Activated CD4-positive, alpha-beta T cell treated with anti-CD3 and anti-CD28 coated beads for 4 hours (primary cell): Measurements from ENCODE around the gene ADD2.
"Not testable (repeated sequence)": the region's sequence is repeated elsewhere in the genome, so short reads cannot be mapped to it uniquely, and the experiment has no call there.

Experiments
- DNase-seq, 2 donors: peaks; one replicate each; pipeline ENCODE4 v3.0.0-alpha.2; 2020

ADD2 gene, protein sequence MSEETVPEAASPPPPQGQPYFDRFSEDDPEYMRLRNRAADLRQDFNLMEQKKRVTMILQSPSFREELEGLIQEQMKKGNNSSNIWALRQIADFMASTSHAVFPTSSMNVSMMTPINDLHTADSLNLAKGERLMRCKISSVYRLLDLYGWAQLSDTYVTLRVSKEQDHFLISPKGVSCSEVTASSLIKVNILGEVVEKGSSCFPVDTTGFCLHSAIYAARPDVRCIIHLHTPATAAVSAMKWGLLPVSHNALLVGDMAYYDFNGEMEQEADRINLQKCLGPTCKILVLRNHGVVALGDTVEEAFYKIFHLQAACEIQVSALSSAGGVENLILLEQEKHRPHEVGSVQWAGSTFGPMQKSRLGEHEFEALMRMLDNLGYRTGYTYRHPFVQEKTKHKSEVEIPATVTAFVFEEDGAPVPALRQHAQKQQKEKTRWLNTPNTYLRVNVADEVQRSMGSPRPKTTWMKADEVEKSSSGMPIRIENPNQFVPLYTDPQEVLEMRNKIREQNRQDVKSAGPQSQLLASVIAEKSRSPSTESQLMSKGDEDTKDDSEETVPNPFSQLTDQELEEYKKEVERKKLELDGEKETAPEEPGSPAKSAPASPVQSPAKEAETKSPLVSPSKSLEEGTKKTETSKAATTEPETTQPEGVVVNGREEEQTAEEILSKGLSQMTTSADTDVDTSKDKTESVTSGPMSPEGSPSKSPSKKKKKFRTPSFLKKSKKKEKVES

DNA sequence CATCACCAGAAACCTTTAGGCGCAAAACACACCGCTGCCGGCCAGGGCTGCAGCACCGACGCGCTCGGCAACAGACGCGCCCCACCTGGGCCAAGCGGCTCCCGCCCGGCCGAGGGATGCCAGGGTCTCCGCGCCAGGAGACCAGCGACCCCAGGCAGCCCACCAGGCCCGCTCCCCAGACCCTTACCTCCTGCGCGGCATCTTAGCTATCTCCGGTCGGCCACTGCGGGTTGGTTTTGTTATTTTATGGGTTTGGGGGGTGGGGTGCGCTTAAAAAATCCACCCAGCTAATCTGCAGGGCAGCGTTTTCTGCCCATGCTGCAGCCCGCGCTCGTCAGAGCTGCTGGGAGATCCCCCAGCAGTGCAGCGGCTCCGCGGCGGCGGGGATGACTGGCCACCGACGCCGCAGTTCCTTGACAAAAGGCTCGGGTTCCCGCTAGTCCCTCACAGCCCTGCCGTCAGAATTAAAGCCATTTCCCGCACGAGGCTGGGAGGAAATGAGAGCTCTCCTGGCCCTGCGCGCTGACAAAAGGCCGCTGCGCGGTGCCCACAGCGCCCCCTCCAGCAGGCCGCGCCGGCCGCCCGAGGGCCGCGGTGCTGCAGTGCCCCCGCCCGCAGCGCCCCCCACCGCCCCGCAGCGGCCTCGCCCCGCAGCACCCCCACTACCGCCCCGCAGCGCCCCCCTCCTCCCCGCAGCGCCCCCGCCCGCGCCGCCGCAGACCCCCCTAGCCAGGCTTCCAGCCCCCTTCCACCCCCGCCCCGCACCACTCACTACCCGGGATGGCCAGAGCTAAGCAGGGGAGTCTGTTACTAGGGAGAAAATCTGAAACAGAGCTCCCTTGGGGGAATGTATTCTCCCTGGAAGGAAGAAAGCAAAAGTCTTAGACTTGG is at the start of gene ADD2:
TSS of gene ADD2 (minus strand) at position 502 of the 891 bp plus-strand sequence. CDS start 61,792 bp downstream, outside the sequence.
- DNase-seq: peak; percentile 10 to 20

DNA sequence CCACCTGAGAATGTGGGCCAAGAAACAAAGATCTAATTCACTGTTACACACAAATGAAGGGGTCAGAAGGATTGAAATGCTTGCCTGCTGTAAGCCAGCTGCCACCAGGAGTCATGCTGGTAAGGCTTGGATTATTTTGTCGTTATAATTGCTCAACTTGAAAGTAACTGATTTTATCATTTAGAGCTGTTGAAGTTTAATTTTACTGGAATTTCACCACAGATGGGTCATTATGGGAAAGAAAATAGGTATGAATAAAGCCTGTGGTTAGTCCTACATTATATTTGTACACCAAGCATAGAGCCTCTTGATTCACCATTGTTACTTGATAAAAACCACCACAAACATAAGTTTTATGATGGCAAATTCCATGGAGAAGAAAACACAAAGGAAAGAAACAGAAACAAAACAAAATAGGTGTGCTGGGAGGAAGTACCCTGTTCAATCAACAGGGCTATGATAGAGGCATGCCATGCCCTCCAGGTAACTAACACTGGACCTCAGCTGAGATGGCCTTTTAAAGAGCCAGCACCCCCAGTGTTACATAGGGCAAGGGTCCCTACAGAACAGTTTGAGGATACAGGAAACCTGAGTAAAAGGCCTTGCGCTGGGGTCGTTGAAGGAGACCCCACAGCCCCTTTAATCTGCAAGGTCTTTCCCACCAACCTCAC is 49.4 kb upstream of the ADD2 start:
- DNase-seq: no peak

DNA sequence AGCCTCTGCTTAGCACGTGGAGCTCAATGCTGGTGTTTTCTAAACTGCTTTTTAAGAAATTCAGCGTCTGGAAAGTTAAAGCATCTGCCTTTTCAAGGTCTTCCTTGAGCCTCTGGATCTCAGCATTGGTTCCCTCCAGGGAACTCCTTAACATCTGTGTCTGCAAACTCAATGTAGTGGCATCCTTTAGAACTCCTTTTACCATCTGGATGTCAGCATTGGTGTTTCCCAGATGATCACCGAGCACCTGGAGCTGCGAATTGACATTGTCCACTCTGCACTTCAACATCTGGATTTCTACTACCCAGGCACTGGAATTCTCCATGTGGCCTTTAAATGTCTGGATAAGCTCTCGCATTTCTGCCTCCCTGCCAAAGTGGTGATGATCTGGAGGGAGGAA is 48.7 kb upstream of the ADD2 start:
- no peak for DNase-seq

DNA sequence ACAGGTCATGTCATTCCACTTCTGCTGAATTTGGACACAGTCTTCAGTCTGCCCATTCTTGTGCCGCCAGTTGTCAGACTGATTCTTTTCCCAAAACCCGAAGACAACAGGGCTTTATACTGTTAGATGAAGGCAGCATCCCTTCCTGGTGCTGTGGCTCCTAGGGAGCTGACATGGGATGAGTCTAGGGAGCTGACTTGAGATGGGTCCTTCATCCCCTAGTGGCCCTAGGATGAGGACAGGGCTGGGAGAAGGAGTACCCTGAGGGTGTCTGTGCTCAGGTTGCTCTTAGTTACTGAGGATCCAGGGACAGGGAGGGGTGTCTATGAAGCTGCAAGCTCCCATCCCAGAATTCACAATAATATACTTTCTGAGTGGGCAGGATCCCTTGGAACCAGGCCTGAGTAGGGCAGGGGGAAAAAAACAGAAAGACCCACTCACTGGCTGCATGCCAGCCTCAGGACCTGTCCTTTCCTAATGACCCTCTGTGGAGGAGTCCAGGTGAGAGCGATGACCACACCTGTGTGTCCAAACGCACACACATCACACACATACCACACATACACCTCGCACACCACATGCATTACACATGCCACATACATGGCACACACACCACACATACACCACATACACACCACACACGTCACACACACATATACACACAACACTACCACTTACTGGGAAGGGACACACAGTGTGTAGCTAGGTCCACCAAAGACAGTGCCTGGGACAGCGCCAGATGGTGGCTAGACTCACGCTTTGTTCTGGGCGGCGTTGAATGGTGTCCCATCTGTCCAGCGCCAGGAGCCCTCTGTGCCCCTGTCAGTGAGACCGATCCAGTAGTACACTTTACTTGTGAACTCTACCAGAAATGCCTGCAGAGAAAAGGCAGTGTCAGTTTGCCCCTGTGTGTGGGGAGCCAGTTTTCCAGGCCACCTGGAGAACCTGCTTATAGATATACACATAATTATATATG is 41.3 kb upstream of the ADD2 start:
- DNase-seq: no peak

DNA sequence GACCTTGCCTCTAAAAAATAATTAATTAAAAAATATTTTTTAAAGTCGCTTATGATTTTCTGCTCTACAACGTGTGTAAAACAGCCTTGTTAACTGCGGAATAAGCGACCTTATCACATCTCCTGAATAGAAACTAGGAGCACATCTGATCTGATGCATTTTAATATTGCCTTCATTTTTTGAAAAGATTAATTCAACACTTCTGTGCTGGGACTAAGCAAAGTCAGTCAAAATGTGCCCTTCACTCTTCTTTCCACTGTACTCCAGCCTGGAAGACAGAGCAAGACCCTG is 39.8 kb upstream of the ADD2 start:
- DNase-seq: no peak

DNA sequence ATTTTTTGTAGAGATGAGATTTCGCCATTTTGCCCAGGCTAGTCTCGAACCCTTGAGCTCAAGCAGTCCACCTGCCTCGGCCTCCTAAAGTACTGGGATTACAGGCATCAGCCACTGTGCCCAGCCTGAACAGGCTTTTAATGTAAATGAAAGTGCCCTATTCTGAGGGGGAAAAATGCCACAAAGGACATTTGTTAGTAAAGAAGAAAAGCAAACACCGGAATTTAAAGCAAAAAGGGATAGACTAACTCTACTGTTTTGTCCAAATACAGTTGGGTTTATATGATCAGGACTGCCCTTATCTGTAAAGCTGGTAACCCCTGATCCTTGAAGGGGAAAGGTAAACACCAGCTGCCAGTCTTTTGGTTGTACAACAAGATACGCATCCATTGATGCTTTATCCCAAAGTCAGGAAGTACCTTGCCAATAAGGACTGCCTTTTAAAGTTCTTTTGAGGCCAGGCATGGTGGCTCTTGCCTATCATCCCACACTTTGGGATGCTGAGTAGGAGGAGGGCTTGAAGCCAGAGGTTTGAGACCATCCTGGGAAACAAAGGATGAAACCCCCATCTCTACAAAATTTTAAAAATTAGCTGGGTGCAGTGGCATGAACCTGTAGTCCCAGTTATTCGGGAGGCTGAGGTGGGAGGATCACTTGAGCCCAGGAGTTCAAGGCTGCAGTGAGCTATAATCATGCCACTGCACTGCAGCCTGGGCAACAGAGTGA is 39.3 kb upstream of the ADD2 start:
- DNase-seq: no peak

DNA sequence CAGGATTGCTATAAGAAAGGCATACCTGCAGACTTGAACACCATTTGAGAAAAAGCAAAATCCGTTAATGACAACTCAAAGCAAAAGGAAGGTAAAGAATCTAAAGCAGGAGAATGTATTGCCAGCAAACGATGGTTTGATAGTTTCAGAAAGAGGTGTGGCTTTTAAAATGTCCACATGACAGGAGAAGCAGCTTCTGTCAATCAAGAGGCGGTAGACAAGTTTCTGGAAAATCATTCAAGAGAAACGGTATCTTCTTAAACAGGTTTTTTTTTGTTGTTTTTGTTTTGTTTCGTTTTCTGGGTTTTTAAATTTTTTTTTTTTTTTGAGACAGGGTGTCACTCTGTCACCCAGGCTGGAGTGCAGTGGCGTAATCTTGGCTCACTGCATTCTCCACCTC is 38.6 kb upstream of the ADD2 start:
- DNase-seq: no peak

DNA sequence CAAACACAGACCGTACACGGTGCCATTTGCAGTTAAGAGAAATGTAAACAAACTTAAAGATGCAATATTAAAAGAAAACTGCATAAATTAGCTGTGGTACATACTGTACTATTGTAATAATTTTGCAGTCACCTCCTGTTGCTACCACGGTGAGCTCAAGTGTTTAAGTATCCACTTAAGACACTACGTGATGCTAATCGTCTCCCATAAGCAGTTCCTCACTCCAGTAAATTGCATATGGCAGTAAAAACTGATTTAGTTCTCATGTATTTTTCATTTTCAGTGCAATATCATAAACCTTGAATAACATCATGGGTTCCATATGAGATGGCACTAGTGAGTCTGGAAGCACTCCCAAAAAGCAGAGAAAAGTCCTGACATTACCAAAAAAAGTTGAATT is 38.0 kb upstream of the ADD2 start:
- no peak for DNase-seq

DNA sequence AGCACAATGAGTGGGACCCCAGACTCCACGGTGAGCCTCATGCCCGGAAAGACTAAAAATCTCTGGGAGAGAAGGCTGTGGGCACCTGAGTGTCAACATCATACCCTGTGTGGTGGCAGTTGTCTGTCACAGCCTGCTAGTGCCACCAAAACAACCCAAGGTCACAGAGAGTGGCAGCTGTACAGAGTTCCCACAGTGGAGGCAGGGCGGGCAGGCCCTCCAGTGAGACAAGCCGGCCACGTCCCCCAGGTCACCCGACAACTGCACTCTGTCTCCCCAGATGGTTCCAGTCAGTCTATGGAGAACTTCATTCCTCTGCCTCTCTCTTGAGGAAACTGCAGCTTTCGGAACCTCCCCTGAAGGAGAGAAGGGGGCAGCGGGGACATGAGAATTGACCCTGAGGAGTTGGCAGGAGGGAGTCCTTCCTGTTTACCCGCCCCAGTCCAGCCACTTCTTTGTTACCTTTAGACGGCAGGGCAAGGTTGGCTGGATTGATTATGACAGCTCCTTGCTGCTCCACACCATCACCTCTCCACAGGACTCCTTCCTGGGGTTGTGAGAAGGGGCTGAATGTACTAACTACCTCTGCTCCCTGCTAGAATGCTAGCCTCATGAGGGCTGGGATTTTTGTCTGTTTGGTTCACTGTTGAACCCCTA is 33.7 kb upstream of the ADD2 start:
- DNase-seq: no peak

DNA sequence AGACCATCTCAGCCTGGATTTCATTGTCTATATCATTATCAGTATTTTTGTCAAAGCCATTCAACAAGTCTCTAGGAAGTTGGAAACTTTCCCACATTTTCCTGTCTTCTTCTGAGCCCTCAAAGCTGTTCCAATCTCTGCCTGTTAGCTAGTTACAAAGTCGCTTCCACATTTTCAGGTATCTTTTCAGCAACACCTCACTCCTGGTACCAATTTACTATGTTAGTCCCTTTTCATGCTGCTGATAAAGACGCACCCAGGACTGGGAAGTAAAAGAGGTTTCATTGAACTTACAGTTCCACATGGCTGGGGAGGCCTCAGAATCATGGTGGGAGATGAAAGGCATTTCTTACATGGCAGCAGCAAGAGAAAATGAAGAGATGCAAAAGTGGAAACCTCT is 31.7 kb upstream of the ADD2 start:
- DNase-seq: no peak

DNA sequence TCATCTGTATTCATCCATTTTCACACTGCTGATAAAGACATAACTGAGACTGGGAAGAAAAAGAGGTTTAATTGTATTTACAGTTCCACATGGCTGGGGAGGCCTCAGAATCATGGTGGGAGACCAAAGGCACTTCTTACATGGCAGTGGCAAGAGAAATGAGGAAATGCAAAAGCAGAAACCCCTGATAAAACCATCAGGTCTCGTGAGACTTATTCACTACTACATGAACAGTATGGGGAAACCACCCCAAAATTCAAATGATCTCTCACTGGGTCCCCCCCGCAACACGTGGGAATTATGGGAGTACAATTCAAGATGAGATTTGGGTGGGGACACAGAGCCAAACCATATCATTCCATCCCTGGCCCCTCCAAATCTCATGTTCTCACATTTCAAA is 30.0 kb upstream of the ADD2 start:
- not testable (repeated sequence) for DNase-seq

DNA sequence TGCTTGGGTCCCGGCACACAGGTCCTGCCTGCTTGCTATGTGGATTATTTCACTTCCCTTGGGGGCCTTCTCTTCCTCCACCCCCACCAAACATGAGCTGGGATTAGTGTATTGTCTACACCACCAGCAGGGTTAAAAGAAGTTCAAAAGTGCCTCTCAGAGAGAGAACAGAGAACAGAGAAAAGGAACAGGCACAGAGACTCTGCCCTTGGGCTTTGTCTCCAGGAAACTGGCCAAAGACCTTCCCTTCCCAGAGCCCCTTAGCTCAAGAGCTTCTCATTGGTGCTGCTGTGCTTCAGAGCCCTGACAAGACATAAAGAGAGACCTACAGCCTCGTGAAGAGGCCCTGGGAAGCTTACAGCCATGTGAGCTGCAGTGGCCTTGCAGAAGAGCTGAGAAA is 29.5 kb upstream of the ADD2 start:
- DNase-seq: no peak

DNA sequence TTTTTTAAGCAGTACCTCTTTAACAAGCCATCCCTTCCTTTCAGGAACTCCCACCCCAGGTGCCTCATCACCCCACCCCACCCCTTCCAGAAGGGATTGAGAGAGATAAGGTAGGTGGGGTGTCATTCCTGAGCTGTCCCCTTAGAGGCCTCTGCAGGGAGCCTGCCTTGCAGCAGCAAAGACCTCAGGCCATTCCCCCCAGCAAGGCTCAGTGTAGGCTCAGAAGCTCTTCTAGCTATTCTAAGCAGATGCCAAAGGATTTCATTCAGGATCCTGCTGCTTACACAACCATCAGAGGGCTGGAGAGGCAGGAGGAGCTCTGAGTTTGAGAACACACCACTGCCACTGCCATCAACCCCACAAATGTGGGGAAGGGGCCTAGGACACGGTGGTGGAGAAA is 28.3 kb upstream of the ADD2 start:
- no peak for DNase-seq

DNA sequence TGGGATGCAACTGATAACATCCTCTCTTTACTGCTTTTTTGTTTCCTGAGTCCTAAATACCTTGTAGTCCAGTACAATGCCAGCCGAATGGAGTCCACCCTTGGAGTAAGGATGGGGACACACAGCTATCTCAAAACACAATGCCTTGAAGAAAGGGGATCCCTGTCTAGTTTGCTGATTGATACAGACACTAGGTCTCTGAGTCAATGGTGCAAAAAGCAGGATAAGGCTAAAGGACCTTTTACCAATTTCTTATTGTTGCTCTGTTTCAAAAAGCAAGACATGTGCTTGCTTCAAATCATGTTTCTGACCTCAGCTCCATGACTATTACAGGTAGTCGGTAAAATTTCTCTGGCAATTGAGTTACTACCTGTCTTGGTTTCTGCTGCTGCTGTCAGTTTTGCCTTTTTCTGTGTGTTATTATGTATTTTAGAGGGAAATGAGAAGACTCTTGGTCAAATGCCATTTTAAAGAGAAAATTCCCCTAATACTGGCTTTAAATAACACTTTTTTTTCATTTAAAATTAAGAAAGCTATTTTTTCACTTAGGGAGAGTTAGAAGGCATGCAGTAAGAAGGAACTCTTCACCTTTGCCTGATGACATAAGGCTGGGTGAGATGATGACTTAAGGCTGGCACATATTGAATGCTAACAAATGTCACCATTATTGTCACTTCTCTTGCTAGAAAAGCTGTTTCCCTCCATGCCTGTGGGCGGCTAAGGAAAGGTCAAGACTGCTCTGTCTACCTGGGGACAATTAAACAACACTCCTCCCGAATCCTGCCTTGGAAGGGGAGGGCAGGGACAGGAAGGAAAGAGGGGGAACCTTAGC is 27.4 kb upstream of the ADD2 start:
- DNase-seq: no peak

DNA sequence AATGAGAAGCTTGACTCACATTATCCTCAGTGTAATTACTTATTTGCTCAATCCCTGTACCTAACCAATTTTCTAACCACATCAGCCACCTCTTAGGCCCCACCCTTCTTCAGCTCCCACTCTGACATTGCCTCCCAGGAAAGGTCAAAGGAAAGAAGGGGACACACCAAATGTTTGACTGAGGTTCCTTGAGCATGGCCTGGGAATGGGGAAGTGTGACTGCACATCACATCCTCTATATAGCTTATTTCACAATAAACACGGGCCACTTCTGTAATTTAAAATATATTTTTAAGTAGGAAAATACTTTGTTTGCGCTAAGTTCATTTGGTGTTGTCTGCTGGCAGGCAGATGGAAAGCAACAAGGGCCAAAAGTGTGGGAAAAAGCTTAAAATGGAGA is 25.4 kb upstream of the ADD2 start:
- no peak for DNase-seq

DNA sequence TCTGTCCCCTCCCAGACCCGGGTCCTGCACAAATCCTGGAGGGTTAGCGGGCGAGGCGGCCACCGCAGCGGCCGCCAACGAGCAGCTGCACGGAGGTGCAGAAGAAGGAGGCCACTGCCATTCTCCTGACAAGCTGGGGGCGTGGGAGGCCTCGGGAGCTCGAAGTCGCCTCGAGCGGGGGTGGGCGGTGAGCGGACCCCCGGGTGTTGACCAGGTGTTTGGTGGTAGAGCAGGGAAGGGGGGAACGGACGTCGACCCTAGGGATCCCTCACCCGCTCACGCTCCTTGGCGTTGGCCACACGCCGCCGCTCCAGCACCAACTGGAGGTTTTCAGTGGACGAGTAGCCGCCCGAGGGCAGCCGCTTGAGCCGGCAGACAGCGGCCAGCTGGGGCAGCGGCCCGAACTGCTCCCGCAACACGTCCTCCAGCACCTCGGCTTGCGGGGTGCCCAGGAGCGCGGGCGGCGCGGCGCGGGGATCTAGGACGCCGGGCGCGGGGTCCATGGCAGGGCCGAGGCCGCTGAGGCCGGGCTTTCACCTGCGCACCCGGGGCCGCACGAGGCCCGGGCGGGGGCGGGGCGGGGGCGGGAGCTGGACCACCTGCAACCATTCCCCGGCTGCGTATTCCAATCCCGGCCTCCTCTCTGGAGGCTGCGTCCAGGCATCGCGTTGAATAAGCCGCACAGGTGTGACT is 22.3 kb upstream of the ADD2 start, which contains the start of gene FIGLA:
TSS of gene FIGLA (minus strand) at position 508 of the 693 bp plus-strand sequence. CDS start at position 503, 5 bp downstream.
- DNase-seq: no peak

DNA sequence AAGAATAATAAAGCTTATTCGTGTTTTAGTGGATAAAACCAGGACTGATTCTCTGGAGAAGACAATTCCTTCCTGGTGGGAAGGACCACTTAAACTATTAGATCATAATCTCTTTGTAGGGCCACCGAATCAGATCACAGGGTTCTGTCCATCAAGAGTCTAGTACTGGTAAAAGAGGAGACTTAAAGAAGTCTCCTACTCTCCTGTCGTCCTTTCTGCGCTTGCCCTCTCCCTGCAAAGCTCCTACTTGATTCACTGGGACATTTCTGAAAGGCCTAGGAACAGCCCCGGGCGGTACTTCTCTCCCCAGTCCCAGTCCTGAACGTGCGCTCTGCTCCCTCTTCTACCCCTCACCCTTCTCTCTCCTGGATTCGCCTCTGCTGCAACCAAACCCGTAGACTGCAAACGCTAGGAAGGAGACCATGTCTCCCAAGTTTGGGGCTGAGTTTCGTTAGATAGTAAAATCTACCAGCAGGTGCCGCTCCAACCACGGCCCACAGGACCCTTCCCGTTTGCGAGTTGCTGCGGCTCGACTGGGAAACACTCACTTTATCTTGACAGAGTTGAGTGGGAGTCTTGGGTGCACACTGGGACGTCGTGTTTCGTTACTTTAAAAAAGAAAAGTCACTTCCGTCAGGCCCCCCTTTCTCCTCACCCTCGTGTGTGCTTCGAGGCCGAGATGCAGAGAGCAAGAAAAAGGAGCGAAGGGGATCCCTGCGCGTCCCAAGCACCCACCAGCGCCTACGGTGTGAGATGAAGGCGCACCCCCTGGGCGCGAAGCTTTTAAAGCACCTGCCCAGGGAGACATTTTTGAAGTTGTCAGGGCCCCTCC is 21.5 kb upstream of the ADD2 start:
- DNase-seq: peak; percentile 60 to 66
